Pancreas (tissue), 10 donors: ENCODE measurements around the gene CALM1. TPM values are rescaled to one million over a fixed set of nuclear protein-coding genes. Genes with fewer than 3 reads are reported as not detected.

Experiments used
- ATAC-seq, 4 donors: fragments of 200-7000 bp; cut with Tn5 transposase; one replicate each; pipeline versions ENCODE4 v1.8.0 to v1.9.1; 2020; ENCODE audit warnings: mild to moderate bottlenecking in 4 of 4, moderate library complexity in 4 of 4
- DNase-seq, 6 donors: peaks; one replicate each; pipeline ENCODE4 v3.0.0-alpha.2; 2020
- FAIRE-seq: peaks from 2 replicates; lab custom pipeline; 2012; peaks lifted over from hg19 to GRCh38; lab: Jason Lieb, UNC
- H3K27ac ChIP-seq, 4 donors: fragments of 200-600 bp; sonication (generic); 1 replicate in 3 of 4; 2 replicates in 1 of 4; pipeline versions ENCODE4 v1.5.0 to v1.8.0; 2020
- H3K27me3 ChIP-seq, 4 donors: fragments of 200-600 bp; one replicate each; pipeline ENCODE4 v1.8.0; 2021
- H3K36me3 ChIP-seq, 3 donors: fragments of 200-600 bp; sonication (generic) in 1 of 3; one replicate each; pipeline versions ENCODE4 v1.5.0 to v1.8.0; 2020 to 2021
- H3K4me1 ChIP-seq, 3 donors: fragments of 200-600 bp; one replicate each; pipeline ENCODE4 v1.8.0; 2021
- H3K4me3 ChIP-seq, 4 donors: fragments of 200-600 bp; sonication (generic) in 2 of 4; one replicate each; pipeline versions ENCODE4 v1.5.0 to v1.8.0; 2020 to 2021
- H3K9me3 ChIP-seq, 4 donors: fragments of 200-600 bp; one replicate each; pipeline ENCODE4 v1.8.0; 2021
- CTCF ChIP-seq, 4 donors: fragments of 200-600 bp; sonication (generic) in 3 of 4; IDR thresholded peaks; one replicate each; pipeline versions ENCODE4 v1.5.0 to v1.8.0; 2021; ENCODE audit warnings: antibody characterized with exemption in 4 of 4
- WGBS, 2 donors: extraction: QIAGEN DNeasy Blood & Tissue Kit; methylation state at CpG; one replicate each; pipeline ENCODE4 v1.1.7; 2013; 5-methylcytosine and 5-hydroxymethylcytosine counted together
- intact Hi-C, 3 donors: fragments of 100-400 bp; cut with DNase I; formaldehyde crosslinking; loops; one replicate each; pipeline versions ENCODE4 v1.11.1 to v1.14.2; 2022
- polyA plus RNA-seq, 2 donors: library from polyadenylated mRNA; stranded (reverse); fragments of 200-250 nt; gene quantifications; one replicate each; pipeline ENCODE4 v1.2.3, GENCODE V29; 2013
- total RNA-seq, 6 donors: library from RNA; stranded (reverse); fragmentation: NEBNext Ultra II Directional in 4 of 6; extraction: Animal tissue kit (Norgen Biotek cat#: 25700) in 4 of 6; gene quantifications; one replicate each; pipeline versions ENCODE4 v1.2.1 to v1.2.4, GENCODE V29; 2021 to 2023
- donor health status: healthy with polysubstance abuse.
- donor health status: DM: no; HTN: no; CAD: no; lungs with moderate emphysema.
- donor health status: DM: no; HTN: no; CAD: no.
- donor health status: control.
- donor health status: control.
- donor health status: Bipolar disorder and iron deficiency.
- donor health status: DM: yes; HTN: yes; CAD: no.
- donor health status: DM: no; HTN: no; CAD: no.
- donor health status: DM: no; HTN: no; CAD: no.
- donor health status: DM: yes; HTN: yes; CAD: no.

Gene CALM1
- total and polyA plus RNA-seq, 8 donors: 104 to 181 (median 141) TPM

DNA sequence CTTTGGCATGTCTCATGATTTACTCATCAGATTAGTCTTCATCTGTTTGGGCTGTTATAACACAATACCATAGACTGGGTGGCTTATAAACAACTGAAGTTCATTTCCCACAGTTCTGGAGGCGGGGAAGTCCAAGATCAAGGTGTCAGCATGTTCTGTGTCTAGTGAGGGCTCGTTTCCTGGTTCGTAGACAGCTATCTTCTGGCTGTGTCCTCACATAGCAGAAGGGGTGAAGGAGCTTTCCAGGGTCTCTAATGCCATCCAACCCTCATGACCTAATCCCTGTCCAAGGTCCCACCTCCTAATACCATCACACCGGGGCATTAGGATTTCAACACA, 34.3 kb upstream of the CALM1 start:
- DNase-seq: no peak
- intact Hi-C loops: no loop called here
- no peak for TF ChIP-seq CTCF (IDR thresholded peaks at IDR 0.05)
- Histone ChIP-seq H3K27me3 (no peaks in the 10 kb centered on the region), H3K4me3 (no peak overlapping the region), H3K27ac (no peak overlapping the region), H3K4me1 (no peaks in the 10 kb centered on the region), H3K9me3 (no peaks in the 10 kb centered on the region), H3K36me3 (no peaks in the 10 kb centered on the region)
- no peak for FAIRE-seq
- 87 to 89% methylated on average over 4 of the region's 4 CpGs for WGBS, 2 donors
- ATAC-seq: no peak

DNA sequence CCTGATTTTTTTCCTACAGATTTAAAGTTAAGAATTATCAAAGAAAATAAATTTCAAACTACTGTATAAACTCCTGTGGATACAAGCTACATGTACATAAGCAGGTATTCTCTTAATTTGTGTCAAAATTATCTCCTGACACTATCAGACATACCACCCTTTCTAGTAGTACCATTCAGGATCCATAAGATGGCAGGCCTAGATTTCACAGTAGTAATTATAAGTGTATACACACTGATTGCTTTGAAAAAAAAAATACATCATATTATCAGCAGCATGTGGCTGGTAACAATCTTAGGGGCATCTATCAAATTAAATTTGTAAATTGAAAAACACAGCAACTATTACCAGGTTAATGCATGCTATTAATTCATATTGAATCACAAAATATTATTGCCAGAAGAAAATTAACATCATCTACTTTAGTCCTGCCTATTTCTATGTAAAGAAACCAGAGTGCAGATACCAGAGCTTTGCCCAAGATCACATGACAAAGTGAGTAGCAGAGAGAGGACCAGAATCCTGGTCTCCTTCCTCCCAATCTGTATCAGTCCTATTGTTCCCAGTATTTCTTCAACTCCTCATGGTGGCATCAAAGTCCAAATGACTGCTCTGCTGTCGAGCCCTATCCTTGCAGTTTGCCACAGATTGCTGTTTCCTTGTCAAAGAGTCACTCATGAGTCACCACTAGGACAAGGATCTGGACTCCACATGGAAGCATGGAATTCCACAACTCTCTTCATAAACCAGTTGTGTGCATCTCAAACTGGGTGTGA, 27.7 kb upstream of the CALM1 start:
- DNase-seq (no peak), ATAC-seq (peak in 2 of 4 donors; percentile 41), FAIRE-seq (no peak)
- no peak for TF ChIP-seq CTCF (IDR thresholded peaks at IDR 0.05)
- Histone ChIP-seq H3K27ac (no peak overlapping the region), H3K4me3 (no peak overlapping the region), H3K27me3 (no peaks in the 10 kb centered on the region), H3K36me3 (no peaks in the 10 kb centered on the region), H3K4me1 (no peaks in the 10 kb centered on the region), H3K9me3 (no peaks in the 10 kb centered on the region)
- 44 to 48% methylated on average over 1 of the region's 1 CpG for WGBS, 2 donors
- intact Hi-C loops: no loop called here

- 87 to 92% methylated on average over 6 of the region's 6 CpGs for WGBS, 2 donors
- FAIRE-seq (no peak), ATAC-seq (no peak), DNase-seq (no peak)
- H3K4me3 ChIP-seq: no peak overlapping the region
- H3K4me1 ChIP-seq: no peaks in the 10 kb centered on the region
- intact Hi-C loops: no loop called here
- H3K36me3 ChIP-seq: no peaks in the 10 kb centered on the region
- H3K27me3 ChIP-seq: no peaks in the 10 kb centered on the region
- no peak for TF ChIP-seq CTCF (IDR thresholded peaks at IDR 0.05)
- no peak overlapping the region for H3K27ac ChIP-seq
- H3K9me3 ChIP-seq: no peaks in the 10 kb centered on the region
These were observed 22.9 kb upstream of the CALM1 start for GRCh38 chr14:90373887-90374286.

GRCh38 chr14:90374813-90375212, 22.0 kb upstream of the CALM1 start:
- Histone ChIP-seq H3K27ac (no peak overlapping the region), H3K4me1 (no peaks in the 10 kb centered on the region), H3K36me3 (no peaks in the 10 kb centered on the region), H3K27me3 (no peaks in the 10 kb centered on the region), H3K4me3 (no peak overlapping the region), H3K9me3 (no peaks in the 10 kb centered on the region)
- TF ChIP-seq CTCF (IDR thresholded peaks at IDR 0.05): no peak
- DNase-seq (no peak), FAIRE-seq (no peak), ATAC-seq (no peak)
- intact Hi-C loops: no loop called here
- WGBS, 2 donors: 80 to 88% methylated on average over 4 of the region's 4 CpGs

DNA sequence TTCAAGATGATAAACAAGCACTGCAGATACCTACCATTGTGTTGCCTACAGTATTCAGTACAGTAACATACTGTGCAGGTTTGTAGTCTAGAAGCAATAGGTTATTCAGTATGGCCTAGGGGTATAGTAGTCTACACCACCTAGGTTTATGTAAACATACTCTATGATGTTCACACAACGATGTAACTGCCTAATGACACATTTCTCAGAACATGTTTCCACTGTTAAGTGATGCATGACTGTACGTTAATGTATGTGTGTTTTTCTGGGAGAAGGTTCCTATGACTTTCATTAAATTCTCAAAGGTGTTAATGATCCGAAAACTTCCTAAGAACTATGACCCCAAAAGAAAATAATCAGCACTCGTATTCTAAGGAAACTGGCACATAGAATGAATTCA, 20.9 kb upstream of the CALM1 start:
- no peaks in the 10 kb centered on the region for H3K9me3 ChIP-seq
- FAIRE-seq: no peak
- H3K27ac ChIP-seq: no peak overlapping the region
- no peaks in the 10 kb centered on the region for H3K27me3 ChIP-seq
- H3K4me3 ChIP-seq: no peak overlapping the region
- ATAC-seq: no peak
- intact Hi-C loops: no loop called here
- H3K4me1 ChIP-seq: peaks cover 0 to 2% (median 2%) of the 10 kb centered on the region in 3 donors
- no peak for TF ChIP-seq CTCF (IDR thresholded peaks at IDR 0.05)
- DNase-seq: no peak
- H3K36me3 ChIP-seq: no peaks in the 10 kb centered on the region
- WGBS, 2 donors: 67 to 69% methylated on average over 4 of the region's 4 CpGs
